Common myeloid progenitor, CD34-positive (primary cell): ENCODE results near the gene FAM53A.
"Not testable (repeated sequence)": the region's sequence is repeated elsewhere in the genome, so short reads cannot be mapped to it uniquely, and the experiment has no call there.

Experiments
- CTCF ChIA-PET: fragments of 350-600 bp; sonication (Branson Sonifier 250); formaldehyde crosslinking; loops from one replicate; lab custom pipeline; 2021; ENCODE audit warnings: antibody characterized with exemption; lab: Charles Lee
- POLR2A ChIA-PET: fragments of 350-600 bp; sonication (Branson Sonifier 250); formaldehyde crosslinking; loops from one replicate; lab custom pipeline; 2021; ENCODE audit warnings: antibody characterized with exemption; lab: Charles Lee
- DNase-seq, 3 donors: peaks; one replicate each; pipeline versions ENCODE4 v3.0.0 to v3.0.0-alpha.2; 2013
- H3K27ac ChIP-seq, 2 experiments: 1 replicate in 1 of 2; 2 replicates in 1 of 2; pipeline ENCODE4 v1.7.0; 2013; ENCODE audit warnings: inconsistent platforms in 2 of 2, low read length in 2 of 2, mild to moderate bottlenecking in 2 of 2, low read depth in 1 of 2, moderate library complexity in 1 of 2; ENCODE audit not compliant: severe bottlenecking in 2 of 2, insufficient read depth in 1 of 2, poor library complexity in 1 of 2
- H3K27me3 ChIP-seq, 5 experiments: replicated peaks in 2 of 5; 1 replicate in 3 of 5; 2 replicates in 2 of 5; pipeline versions ENCODE4 v1.6.1 to v1.7.0; 2013; ENCODE audit warnings: low read length in 4 of 5, mild to moderate bottlenecking in 2 of 5, moderate library complexity in 2 of 5, inconsistent platforms in 1 of 5; ENCODE audit not compliant: insufficient read depth in 5 of 5, control insufficient read depth in 4 of 5
- H3K36me3 ChIP-seq, 4 experiments: 1 replicate in 2 of 4; 2 replicates in 2 of 4; pipeline versions ENCODE4 v1.6.1 to v1.7.0; 2013; ENCODE audit warnings: low read length in 3 of 4, control low read depth in 1 of 4, mild to moderate bottlenecking in 1 of 4; ENCODE audit not compliant: control insufficient read depth in 4 of 4, insufficient read depth in 4 of 4
- H3K4me1 ChIP-seq, 4 experiments: 1 replicate in 3 of 4; 2 replicates in 1 of 4; pipeline versions ENCODE4 v1.6.1 to v1.7.1; 2013; ENCODE audit warnings: low read length in 3 of 4, mild to moderate bottlenecking in 3 of 4, control low read depth in 1 of 4, inconsistent platforms in 1 of 4, moderate library complexity in 1 of 4; ENCODE audit not compliant: control insufficient read depth in 4 of 4, insufficient read depth in 4 of 4; ENCODE audit errors: control extremely low read depth in 1 of 4
- H3K4me3 ChIP-seq, 7 experiments: 1 replicate in 4 of 7; 2 replicates in 3 of 7; pipeline versions ENCODE4 v1.5.1 to v1.7.0; 2013; ENCODE audit warnings: mild to moderate bottlenecking in 7 of 7, low read length in 6 of 7, moderate library complexity in 6 of 7, inconsistent platforms in 2 of 7, low read depth in 2 of 7, control low read depth in 1 of 7; ENCODE audit not compliant: insufficient read depth in 4 of 7, control insufficient read depth in 1 of 7; ENCODE audit errors: extremely low read depth in 1 of 7
- H3K9me3 ChIP-seq, 5 experiments: 1 replicate in 4 of 5; 2 replicates in 1 of 5; pipeline versions ENCODE4 v1.6.1 to v1.7.1; 2013; ENCODE audit warnings: low read length in 4 of 5, mild to moderate bottlenecking in 2 of 5, inconsistent platforms in 1 of 5, low read depth in 1 of 5, moderate library complexity in 1 of 5; ENCODE audit not compliant: control insufficient read depth in 4 of 5, insufficient read depth in 2 of 5; ENCODE audit errors: control extremely low read depth in 1 of 5
- WGBS: methylation state at CpG from one replicate; pipeline ENCODE4 v1.1.5; 2013; ENCODE audit not compliant: insufficient coverage; 5-methylcytosine and 5-hydroxymethylcytosine counted together

The FAM53A gene

GRCh38 chr4:1607436-1608195 is 76.5 kb downstream of the FAM53A start:
- WGBS: 98% methylated on average over 17 of the region's 23 CpGs
- POLR2A ChIA-PET, DNase-seq, H3K36me3 ChIP-seq, H3K9me3 ChIP-seq, H3K4me3 ChIP-seq, CTCF ChIA-PET, H3K4me1 ChIP-seq, H3K27ac ChIP-seq: not testable (repeated sequence)
- H3K27me3 ChIP-seq: peaks cover 0 to 15% (median 0%) of the 10 kb centered on the region in 5 experiments

DNA sequence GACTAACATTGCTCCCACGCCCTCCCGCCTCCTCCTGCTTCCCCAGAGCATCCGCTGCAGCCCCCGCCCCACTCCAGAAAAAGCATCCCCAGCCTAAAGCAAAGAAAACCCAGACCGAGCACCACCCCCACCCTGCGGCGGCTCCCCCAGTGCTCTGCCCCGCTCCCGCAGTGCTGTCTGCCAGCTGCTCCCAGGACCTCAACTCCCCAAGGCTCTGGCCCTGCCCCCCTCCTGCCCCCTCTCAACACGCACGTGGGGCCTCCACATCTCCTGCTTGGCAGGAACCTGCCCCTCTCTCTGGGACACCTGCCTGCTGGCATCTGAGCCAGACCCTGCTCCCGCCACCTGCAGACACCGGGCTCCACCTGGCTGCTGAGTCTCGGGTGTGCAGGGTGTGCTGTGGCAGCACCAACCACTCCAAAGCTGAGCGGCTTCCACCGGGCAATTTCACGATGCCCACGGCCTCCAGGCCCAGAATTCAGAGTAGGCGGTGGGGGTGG is 79.4 kb downstream of the FAM53A start:
- no peaks in the 10 kb centered on the region for H3K9me3 ChIP-seq
- ChIA-PET CTCF (no interaction called here), POLR2A (no interaction called here)
- WGBS: 49% methylated on average over 11 of the region's 19 CpGs
- H3K36me3 ChIP-seq: no peaks in the 10 kb centered on the region
- H3K27ac ChIP-seq: no peak overlapping the region
- H3K4me3 ChIP-seq: no peak overlapping the region
- peaks cover 0 to 15% (median 0%) of the 10 kb centered on the region in 5 experiments for H3K27me3 ChIP-seq
- DNase-seq: peak in 1 of 3 donors; percentile 34
- peaks cover 0 to 2% (median 0%) of the 10 kb centered on the region in 4 experiments for H3K4me1 ChIP-seq

DNA sequence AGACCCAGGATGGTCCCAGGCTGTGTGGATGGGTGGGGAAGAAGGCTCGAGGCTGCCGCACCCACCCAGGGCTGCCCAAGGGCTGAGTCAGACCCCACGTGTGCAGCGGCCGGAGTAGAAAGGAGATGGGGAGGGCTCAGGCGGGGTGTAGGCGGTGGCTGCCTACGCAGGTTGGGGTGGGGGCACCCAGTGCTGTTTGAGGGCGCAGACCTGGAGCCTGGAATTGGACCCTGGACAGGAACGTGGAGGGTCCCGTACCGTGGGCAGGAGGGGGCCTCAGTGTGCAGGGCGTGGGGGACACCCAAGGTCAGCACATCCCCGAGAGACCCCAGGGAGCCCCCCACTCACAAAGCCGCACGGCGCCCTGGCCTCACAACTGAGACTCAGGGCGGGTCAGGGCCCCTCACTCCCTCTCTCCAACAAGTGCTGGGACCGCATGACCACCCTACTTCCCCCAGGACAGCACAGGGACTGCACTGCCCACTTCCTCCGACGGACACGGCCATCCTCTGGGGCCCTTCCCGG is 79.9 kb downstream of the FAM53A start:
- POLR2A ChIA-PET: no interaction called here
- CTCF ChIA-PET: no interaction called here
- H3K27ac ChIP-seq: no peak overlapping the region
- H3K27me3 ChIP-seq: peaks cover 0 to 15% (median 0%) of the 10 kb centered on the region in 5 experiments
- 77% methylated on average over 21 of the region's 23 CpGs for WGBS
- DNase-seq: no peak
- no peaks in the 10 kb centered on the region for H3K36me3 ChIP-seq
- no peak overlapping the region for H3K4me3 ChIP-seq
- H3K4me1 ChIP-seq: peaks cover 0 to 2% (median 0%) of the 10 kb centered on the region in 4 experiments
- no peaks in the 10 kb centered on the region for H3K9me3 ChIP-seq

GRCh38 chr4:1603413-1604135 is 80.5 kb downstream of the FAM53A start:
- Histone ChIP-seq H3K4me1 (peaks cover 0 to 2% (median 0%) of the 10 kb centered on the region in 4 experiments), H3K27me3 (peaks cover 0 to 15% (median 0%) of the 10 kb centered on the region in 5 experiments), H3K9me3 (no peaks in the 10 kb centered on the region), H3K4me3 (no peak overlapping the region), H3K27ac (no peak overlapping the region), H3K36me3 (no peaks in the 10 kb centered on the region)
- WGBS: 94% methylated on average over 11 of the region's 17 CpGs
- no peak for DNase-seq
- POLR2A ChIA-PET: no interaction called here
- CTCF ChIA-PET: no interaction called here

DNA sequence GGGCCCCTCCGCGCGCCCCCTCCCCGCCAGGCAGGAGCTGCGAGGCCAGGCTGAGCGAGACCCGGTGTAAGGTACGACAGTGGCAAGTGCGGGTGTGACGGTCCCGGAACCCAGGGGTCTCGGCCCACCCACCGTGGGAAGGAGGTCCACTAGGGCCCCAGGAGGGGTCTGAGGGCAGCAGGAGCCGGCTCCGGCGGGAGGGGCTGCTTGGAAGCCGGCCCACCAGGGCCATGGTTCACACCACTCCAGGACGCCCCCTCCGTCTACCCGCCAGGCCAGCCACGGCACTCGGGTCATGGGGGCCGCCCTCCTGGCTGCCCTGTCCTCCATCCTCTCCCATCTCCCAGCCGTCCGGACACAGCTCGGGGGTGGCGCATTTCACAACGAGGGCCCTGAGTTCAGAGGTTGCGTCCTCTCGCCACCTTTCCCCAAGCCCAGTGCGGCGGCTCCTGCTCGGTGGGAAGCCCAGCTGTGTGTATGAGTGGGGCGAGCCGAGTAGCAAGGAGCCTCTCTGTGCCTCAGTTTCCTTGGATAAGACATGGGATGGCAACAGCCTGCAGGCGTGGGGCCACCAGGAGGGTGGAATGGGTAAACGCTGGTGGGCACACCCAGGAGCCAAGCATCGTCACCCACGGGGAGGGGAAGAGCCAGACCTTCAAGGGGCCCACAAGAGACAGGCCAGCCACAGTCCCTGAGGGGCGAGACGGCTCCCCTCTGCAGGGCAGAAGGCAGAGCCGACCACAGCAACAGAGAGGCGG is 81.3 kb downstream of the FAM53A start:
- WGBS: 95% methylated on average over 43 of the region's 43 CpGs
- Histone ChIP-seq H3K4me3 (no peak overlapping the region), H3K36me3 (no peaks in the 10 kb centered on the region), H3K27ac (no peak overlapping the region), H3K27me3 (peaks cover 0 to 15% (median 0%) of the 10 kb centered on the region in 5 experiments), H3K4me1 (peaks cover 0 to 2% (median 0%) of the 10 kb centered on the region in 4 experiments), H3K9me3 (no peaks in the 10 kb centered on the region)
- ChIA-PET POLR2A (no interaction called here), CTCF (no interaction called here)
- DNase-seq: no peak

- POLR2A ChIA-PET: no interaction called here
- DNase-seq: no peak
- H3K4me3 ChIP-seq: no peak overlapping the region
- no peaks in the 10 kb centered on the region for H3K36me3 ChIP-seq
- H3K27me3 ChIP-seq: peaks cover 0 to 15% (median 0%) of the 10 kb centered on the region in 5 experiments
- no peaks in the 10 kb centered on the region for H3K9me3 ChIP-seq
- CTCF ChIA-PET: no interaction called here
- H3K4me1 ChIP-seq: peaks cover 0 to 2% (median 0%) of the 10 kb centered on the region in 4 experiments
- 96% methylated on average over 18 of the region's 23 CpGs for WGBS
- no peak overlapping the region for H3K27ac ChIP-seq
These were observed 82.1 kb downstream of the FAM53A start for GRCh38 chr4:1601852-1602654.
